Ovary (tissue), 3 donors: ENCODE results near the gene CLIC4.

ENCODE experiments used
- EP300 ChIP-seq: sonication (generic); formaldehyde crosslinking; IDR thresholded peaks from one replicate; pipeline ENCODE4 v1.6.1; 2017; ENCODE audit warnings: antibody characterized with exemption
- POLR2A ChIP-seq: fragments of 450-650 bp; IDR thresholded peaks from one replicate; pipeline ENCODE4 v1.6.1; 2017; ENCODE audit warnings: antibody characterized with exemption, mild to moderate bottlenecking, moderate library complexity
- TF ChIP-seq, protein P1 (sequence below), 3 donors: fragments of 450-650 bp in 2 of 3; fragments of 200-600 bp in 1 of 3; IDR thresholded peaks; one replicate each; pipeline versions ENCODE4 v1.5.1 to v1.8.0; 2016 to 2022; ENCODE audit warnings: antibody characterized with exemption in 3 of 3, mild to moderate bottlenecking in 1 of 3
- donor health status: DM: no; HTN: no; CAD: no.

- TF ChIP-seq, protein P1, sequence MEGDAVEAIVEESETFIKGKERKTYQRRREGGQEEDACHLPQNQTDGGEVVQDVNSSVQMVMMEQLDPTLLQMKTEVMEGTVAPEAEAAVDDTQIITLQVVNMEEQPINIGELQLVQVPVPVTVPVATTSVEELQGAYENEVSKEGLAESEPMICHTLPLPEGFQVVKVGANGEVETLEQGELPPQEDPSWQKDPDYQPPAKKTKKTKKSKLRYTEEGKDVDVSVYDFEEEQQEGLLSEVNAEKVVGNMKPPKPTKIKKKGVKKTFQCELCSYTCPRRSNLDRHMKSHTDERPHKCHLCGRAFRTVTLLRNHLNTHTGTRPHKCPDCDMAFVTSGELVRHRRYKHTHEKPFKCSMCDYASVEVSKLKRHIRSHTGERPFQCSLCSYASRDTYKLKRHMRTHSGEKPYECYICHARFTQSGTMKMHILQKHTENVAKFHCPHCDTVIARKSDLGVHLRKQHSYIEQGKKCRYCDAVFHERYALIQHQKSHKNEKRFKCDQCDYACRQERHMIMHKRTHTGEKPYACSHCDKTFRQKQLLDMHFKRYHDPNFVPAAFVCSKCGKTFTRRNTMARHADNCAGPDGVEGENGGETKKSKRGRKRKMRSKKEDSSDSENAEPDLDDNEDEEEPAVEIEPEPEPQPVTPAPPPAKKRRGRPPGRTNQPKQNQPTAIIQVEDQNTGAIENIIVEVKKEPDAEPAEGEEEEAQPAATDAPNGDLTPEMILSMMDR (IDR thresholded peaks at IDR 0.05) = no peak
- TF ChIP-seq POLR2A (no peak), EP300 (no peak)
Measured at GRCh38 chr1:24866211-24867083, 121.2 kb downstream of the CLIC4 start.
